SK-N-SH (cell line): Measurements from ENCODE around the gene NOP56.

Experiments
- CTCF ChIP-seq: fragments of 200-600 bp; sonication (generic); IDR thresholded peaks from 2 replicates; pipeline ENCODE4 v1.6.1; 2017; ENCODE audit warnings: antibody characterized with exemption, mild to moderate bottlenecking, moderate library complexity
- EP300 ChIP-seq, 2 experiments: IDR thresholded peaks; 2 replicates each; pipeline versions ENCODE4 v1.4.0 to v1.6.1; 2012; ENCODE audit warnings: borderline replicate concordance in 1 of 2, low read depth in 1 of 2, low read length in 1 of 2
- FOXJ3 ChIP-seq: sonication (generic); formaldehyde crosslinking; IDR thresholded peaks from 2 replicates; pipeline ENCODE4 v1.5.1; 2020; ENCODE audit warnings: mild to moderate bottlenecking, missing genetic modification reagents
- GABPA ChIP-seq: IDR thresholded peaks from 2 replicates; pipeline ENCODE4 v1.4.0; 2012; ENCODE audit warnings: low read depth, mild to moderate bottlenecking
- NFIC ChIP-seq: IDR thresholded peaks from 2 replicates; pipeline ENCODE4 v1.4.0; 2012; ENCODE audit warnings: borderline replicate concordance
- REST ChIP-seq: IDR thresholded peaks from 2 replicates; pipeline ENCODE4 v1.6.1; 2012; ENCODE audit warnings: mild to moderate bottlenecking, low read depth, low read length, moderate library complexity

- no peak for TF ChIP-seq REST
- TF ChIP-seq CTCF: no peak
- no peak for TF ChIP-seq GABPA
- no peak for TF ChIP-seq FOXJ3 (CRISPR knock-in tag)
- no peak for TF ChIP-seq NFIC
- no peak for TF ChIP-seq EP300 (IDR thresholded peaks at IDR 0.05; ENCODE audit: borderline replicate concordance in 1 of 2, low read depth in 1 of 2, low read length in 1 of 2)
Observed at GRCh38 chr20:2654384-2654822, 2.0 kb downstream of the NOP56 start.
